Activated CD8-positive, alpha-beta memory T cell treated with anti-CD3 and anti-CD28 coated beads for 24 hours (primary cell): ENCODE data around the gene KCTD5.

ENCODE experiments used
- DNase-seq: peaks from one replicate; pipeline ENCODE4 v3.0.0-alpha.2; 2020

KCTD5 gene

DNA sequence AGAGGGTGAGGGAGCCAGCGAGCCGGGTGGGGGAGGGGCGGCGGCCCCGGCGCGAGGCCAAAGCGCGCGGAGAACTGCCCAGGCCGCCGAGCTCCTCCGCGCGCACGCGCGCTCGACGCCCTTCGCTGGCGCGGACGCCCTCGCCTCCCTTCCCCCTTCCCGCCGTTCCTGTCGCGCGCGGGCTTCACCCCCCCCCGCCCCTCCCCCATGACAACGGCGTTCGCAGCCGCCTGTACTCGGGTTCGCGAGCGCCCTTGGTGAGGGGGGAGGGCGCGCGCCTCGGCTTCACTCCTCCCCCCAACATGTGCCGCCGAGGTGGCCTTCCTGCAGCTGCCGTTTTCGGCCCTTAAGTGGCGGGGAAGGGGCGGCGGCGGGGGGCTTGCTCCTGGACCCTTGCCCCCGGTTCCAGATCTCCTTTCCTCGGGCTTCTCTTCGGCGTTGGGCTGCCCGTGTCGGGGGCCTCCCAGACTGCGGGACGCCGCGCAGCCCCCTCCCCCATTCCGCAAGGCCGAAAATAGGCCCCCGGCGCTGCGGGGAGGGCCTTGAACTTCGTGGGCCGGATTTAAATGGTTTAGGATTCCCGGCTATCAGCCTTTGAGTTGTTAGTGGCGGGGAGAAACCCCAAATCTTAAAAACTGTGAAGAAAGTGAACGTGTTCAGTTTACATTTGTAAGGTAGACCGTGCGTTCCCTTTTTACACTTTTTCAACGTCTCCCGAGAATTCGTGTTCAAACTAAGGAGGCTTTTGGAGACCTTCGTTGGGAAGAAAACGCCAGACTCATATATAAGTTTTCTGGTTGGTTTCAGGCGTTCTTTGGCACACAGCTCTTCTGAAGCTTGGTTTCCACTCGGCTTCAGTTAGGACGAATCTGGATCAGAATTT, 70.8 kb downstream of the KCTD5 start:
- DNase-seq, result no peak

DNA sequence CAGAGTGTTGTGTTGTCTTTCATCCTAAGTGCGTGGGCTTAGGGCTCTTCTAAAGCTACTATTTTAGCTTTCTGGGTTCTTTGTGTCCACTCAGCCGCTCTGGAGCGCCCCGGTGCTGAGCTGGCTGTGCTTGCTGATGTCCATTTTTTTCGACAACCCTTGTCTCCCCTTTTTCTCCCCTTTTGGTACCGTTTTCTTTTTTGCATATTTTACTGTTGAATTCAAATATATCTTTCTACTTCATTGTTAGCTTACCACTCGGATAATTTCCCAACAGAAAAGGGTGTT, 71.4 kb downstream of the KCTD5 start:
- DNase-seq, result no peak

GRCh38 chr16:2755158-2755557, 72.8 kb downstream of the KCTD5 start:
- no peak for DNase-seq

GRCh38 chr16:2756288-2757015, 74.1 kb downstream of the KCTD5 start:
- DNase-seq, result no peak

DNA sequence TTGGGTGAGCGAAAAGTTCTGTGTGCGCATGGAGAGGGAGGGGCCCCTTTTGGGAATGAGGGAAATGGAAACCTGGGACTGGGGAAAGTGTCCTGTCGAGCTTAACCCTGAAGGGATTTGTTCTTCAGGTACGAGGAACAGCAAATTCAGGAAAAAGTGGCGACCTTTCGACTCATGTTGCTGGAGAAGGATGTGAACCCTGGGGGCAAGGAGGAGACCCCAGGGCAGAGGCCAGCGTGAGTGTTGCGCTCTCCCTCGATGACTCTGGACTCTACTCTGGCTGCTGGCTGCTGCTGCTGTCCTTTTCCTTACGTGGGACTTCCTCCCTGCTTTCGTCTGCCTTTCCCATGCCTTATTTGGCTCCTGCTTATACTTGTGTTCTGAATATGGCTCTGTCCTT, 75.0 kb downstream of the KCTD5 start:
- no peak for DNase-seq
